Measurements from ENCODE around the gene BRD2.

DNA sequence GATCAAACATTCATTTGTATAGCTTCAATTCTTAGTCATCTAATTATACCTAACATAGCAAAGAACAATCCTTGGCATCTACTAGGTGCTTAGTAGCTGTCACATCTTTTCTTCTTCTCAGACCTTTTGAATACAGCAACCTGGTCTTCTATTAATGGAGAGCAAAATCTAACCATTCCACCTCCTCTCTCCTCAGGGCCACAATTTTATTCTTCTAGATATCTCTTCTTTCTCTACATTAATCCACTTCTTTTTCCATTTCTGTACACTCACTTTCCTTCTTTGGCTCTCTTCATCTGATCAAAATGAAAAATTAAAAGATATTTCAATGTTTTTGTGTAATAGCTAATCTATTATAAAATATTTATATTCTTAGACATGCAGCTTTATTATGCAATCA is 50.0 kb downstream of the BRD2 start:
- TF ChIP-seq POLR2A (IDR thresholded peaks at IDR 0.05), result no peak
- TF ChIP-seq CTCF (IDR thresholded peaks at IDR 0.05), result no peak
